SU-DHL-6 (cell line): ENCODE measurements around the gene FGFR3.

Experiments used
- H2AFZ ChIP-seq: fragments of 200-600 bp; sonication (generic); 2 replicates; pipeline ENCODE4 v1.6.1; 2014; ENCODE audit warnings: low read depth, mild to moderate bottlenecking, moderate library complexity, mixed read lengths, antibody characterized with exemption, low read length; ENCODE audit not compliant: severe bottlenecking
- H3F3A ChIP-seq: fragments of 200-600 bp; shearing (Covaris generic); 2 replicates; pipeline ENCODE4 v1.6.0; 2016; ENCODE audit warnings: antibody characterized with exemption, mild to moderate bottlenecking; ENCODE audit not compliant: insufficient read depth
- H3K27ac ChIP-seq: fragments of 200-600 bp; sonication (generic); 2 replicates; pipeline ENCODE4 v1.5.1; 2016; ENCODE audit warnings: low read depth, mild to moderate bottlenecking, low read length, moderate library complexity, mixed read lengths
- H3K27me3 ChIP-seq: fragments of 200-600 bp; sonication (generic), shearing (Covaris generic); 2 replicates; pipeline ENCODE4 v1.6.0; 2014; ENCODE audit warnings: mild to moderate bottlenecking, low read length
- H3K36me3 ChIP-seq: fragments of 200-600 bp; sonication (generic); 2 replicates; pipeline ENCODE4 v1.6.1; 2014; ENCODE audit warnings: mild to moderate bottlenecking, low read length, mixed read lengths
- H3K4me2 ChIP-seq: fragments of 300-600, 200-600 bp; shearing (Covaris generic), sonication (generic); 2 replicates; pipeline ENCODE4 v1.6.0; 2014; ENCODE audit warnings: low read length, low read depth, mild to moderate bottlenecking; ENCODE audit not compliant: poor library complexity, severe bottlenecking
- H3K4me3 ChIP-seq: fragments of 200-600 bp; sonication (generic); 2 replicates; pipeline ENCODE4 v1.5.1; 2014; ENCODE audit warnings: antibody characterized with exemption, low read length, mild to moderate bottlenecking, mixed read lengths; ENCODE audit not compliant: insufficient read depth, poor library complexity, severe bottlenecking
- H3K79me2 ChIP-seq: fragments of 200-600 bp; sonication (generic); 2 replicates; pipeline ENCODE4 v1.6.1; 2014; ENCODE audit warnings: mild to moderate bottlenecking, low read length, moderate library complexity; ENCODE audit not compliant: insufficient read depth
- H3K9ac ChIP-seq: fragments of 200-600 bp; sonication (generic); 2 replicates; pipeline ENCODE4 v1.7.0; 2014; ENCODE audit warnings: mild to moderate bottlenecking, low read length
- H3K9me2 ChIP-seq: fragments of 200-600 bp; sonication (generic); replicated peaks from 2 replicates; pipeline ENCODE4 v1.6.1; 2014; ENCODE audit warnings: low read length; ENCODE audit not compliant: insufficient read depth
- H3K9me3 ChIP-seq: fragments of 200-600 bp; sonication (generic); 2 replicates; pipeline ENCODE4 v1.6.1; 2014; ENCODE audit warnings: low read length, mixed read lengths; ENCODE audit not compliant: insufficient read depth
- H4K20me1 ChIP-seq: fragments of 200-600 bp; sonication (generic); 2 replicates; pipeline ENCODE4 v1.6.1; 2014; ENCODE audit warnings: low read depth, mild to moderate bottlenecking, antibody characterized with exemption, low read length, moderate library complexity, mixed read lengths
- EZH2phosphoT487 ChIP-seq: fragments of 200-600 bp; sonication (generic), shearing (Covaris generic); conservative IDR thresholded peaks from 2 replicates; pipeline ENCODE4 v1.6.1; 2018; ENCODE audit warnings: mild to moderate bottlenecking, antibody characterized with exemption, low read length, moderate library complexity, mixed read lengths
- TF ChIP-seq, protein P1 (sequence below): fragments of 200-600 bp; sonication (generic); IDR thresholded peaks from one replicate; pipeline ENCODE4 v1.5.1; 2017; ENCODE audit warnings: antibody characterized with exemption, mild to moderate bottlenecking, low read length, moderate library complexity; ENCODE audit not compliant: insufficient read depth, poor library complexity, severe bottlenecking

FGFR3 gene

DNA sequence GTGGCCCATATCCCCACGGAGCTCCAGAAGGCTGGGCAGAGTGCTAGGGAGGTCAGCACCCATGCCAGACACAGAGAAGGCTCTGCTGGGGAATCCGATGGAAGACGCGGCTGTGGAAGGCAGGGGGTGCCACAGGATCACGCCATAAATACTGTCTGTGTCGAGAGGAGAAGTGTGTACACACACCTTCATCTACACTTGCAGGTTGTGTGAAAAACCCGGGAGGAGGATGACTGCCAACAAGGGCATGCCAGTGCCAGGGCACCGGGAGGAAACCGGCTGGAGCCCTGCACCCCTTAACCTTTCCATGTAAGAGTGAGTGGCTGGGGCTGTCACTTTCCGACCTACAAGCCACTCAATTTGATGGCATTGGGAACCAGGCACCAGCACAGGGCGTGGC, 31.7 kb downstream of the FGFR3 start:
- Histone ChIP-seq H3K9me2 (no peaks in the 10 kb centered on the region), H3F3A (no peaks in the 10 kb centered on the region), H3K27ac (no peak overlapping the region), H3K79me2 (no peaks in the 10 kb centered on the region), H3K4me2 (no peak overlapping the region), H3K27me3 (no peaks in the 10 kb centered on the region), H3K9ac (no peak overlapping the region), H3K36me3 (no peaks in the 10 kb centered on the region), H3K4me3 (no peak overlapping the region), H4K20me1 (no peaks in the 10 kb centered on the region), H2AFZ (no peak overlapping the region), H3K9me3 (no peaks in the 10 kb centered on the region)
- TF ChIP-seq EZH2phosphoT487 = no peak
- TF ChIP-seq, protein P1, sequence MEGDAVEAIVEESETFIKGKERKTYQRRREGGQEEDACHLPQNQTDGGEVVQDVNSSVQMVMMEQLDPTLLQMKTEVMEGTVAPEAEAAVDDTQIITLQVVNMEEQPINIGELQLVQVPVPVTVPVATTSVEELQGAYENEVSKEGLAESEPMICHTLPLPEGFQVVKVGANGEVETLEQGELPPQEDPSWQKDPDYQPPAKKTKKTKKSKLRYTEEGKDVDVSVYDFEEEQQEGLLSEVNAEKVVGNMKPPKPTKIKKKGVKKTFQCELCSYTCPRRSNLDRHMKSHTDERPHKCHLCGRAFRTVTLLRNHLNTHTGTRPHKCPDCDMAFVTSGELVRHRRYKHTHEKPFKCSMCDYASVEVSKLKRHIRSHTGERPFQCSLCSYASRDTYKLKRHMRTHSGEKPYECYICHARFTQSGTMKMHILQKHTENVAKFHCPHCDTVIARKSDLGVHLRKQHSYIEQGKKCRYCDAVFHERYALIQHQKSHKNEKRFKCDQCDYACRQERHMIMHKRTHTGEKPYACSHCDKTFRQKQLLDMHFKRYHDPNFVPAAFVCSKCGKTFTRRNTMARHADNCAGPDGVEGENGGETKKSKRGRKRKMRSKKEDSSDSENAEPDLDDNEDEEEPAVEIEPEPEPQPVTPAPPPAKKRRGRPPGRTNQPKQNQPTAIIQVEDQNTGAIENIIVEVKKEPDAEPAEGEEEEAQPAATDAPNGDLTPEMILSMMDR = no peak

DNA sequence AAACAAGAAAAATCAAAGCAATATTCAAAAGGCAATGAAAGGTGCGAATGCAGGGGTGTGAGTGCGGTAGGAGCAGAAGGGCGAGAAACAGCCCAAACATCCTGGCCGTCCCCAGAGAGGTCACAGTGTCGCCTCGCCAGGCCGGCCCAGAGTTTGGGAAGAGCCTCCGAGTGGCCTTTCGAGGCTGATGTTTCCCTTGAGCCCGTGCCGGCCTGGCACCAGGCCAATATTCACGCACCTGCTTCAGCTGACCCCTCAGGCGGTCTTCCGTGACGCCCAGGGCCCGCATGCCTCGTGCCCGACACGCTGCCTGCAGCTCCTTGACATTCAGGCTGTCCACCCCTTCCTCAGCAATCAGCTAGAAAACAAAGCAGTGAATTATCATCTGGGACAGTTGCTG, 32.2 kb downstream of the FGFR3 start:
- no peaks in the 10 kb centered on the region for H4K20me1 ChIP-seq
- no peaks in the 10 kb centered on the region for H3K36me3 ChIP-seq
- no peak for TF ChIP-seq EZH2phosphoT487
- TF ChIP-seq, protein P1 = no peak

DNA sequence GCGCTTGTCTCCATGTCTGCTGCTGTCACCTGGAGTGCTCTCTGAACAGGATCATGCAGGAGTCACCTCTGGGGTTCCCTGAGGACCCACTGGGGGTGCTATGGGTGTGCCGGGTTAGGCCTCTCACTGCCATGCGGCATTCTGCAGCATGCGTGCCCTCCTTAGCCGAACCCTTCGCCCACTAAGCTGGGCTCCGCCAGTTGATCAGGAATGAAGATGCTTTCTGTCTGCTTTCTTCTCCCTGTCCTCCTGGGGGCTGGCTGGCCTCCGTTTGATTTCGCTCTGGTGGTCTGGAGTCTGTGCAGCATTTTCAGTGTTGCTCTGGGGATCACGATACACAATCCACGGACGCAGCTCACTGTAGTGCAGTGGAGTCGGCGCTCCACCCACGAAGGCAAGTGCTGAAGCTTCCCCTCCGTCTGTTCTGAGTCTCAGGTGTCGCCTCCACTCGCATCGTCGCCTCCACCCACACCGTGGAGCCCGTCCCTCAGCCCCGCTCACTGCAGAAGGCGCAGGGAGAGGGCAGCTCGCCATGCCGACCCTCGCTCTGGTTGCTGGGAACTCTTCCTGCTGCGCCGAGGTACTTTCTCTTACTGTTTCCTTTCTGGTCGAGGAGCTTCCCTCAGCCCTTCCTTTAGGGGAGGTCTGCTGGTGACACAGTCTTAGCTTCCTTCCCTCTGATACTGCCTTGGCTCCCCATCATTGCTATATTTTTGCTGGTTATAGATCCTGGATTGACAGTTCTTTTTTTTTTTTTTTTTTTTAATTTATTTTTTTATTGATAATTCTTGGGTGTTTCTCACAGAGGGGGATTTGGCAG, 33.6 kb downstream of the FGFR3 start:
- no peaks in the 10 kb centered on the region for H3K9me3 ChIP-seq
- H3K79me2 ChIP-seq = no peaks in the 10 kb centered on the region
- no peaks in the 10 kb centered on the region for H4K20me1 ChIP-seq

More for the DNA sequence above, 32.2 kb downstream of the FGFR3 start:
- Histone ChIP-seq H3K27ac (no peak overlapping the region), H3K9me3 (no peaks in the 10 kb centered on the region), H3F3A (0 out of 2 replicates have a peak, but pooled peaks cover 4% of the 10 kb centered on the region), H2AFZ (no peak overlapping the region), H3K79me2 (no peaks in the 10 kb centered on the region), H3K9ac (no peak overlapping the region), H3K9me2 (no peaks in the 10 kb centered on the region), H3K27me3 (no peaks in the 10 kb centered on the region), H3K4me2 (no peak overlapping the region), H3K4me3 (no peak overlapping the region)

More for the DNA sequence above, 33.6 kb downstream of the FGFR3 start:
- Histone ChIP-seq H3K36me3 (no peaks in the 10 kb centered on the region; the same call in 1 of the 2 replicates), H3K9ac (no peak overlapping the region), H3K4me3 (no peak overlapping the region), H3K4me2 (no peak overlapping the region), H3F3A (0 out of 2 replicates have a peak, but pooled peaks cover 4% of the 10 kb centered on the region), H3K27ac (no peak overlapping the region), H3K27me3 (no peaks in the 10 kb centered on the region), H3K9me2 (no peaks in the 10 kb centered on the region), H2AFZ (no peak overlapping the region)
- TF ChIP-seq EZH2phosphoT487 = no peak
- TF ChIP-seq, protein P1 = no peak
